HG03442 (cell line): ENCODE data around the gene ORM2.
"Not testable (repeated sequence)": the region's sequence is repeated elsewhere in the genome, so short reads cannot be mapped to it uniquely, and the experiment has no call there.

Experiments
- ATAC-seq: cut with Tn5 transposase; IDR thresholded peaks from one replicate; pipeline ENCODE4 v1.9.1; 2021; ENCODE audit warnings: mild to moderate bottlenecking, moderate library complexity; ENCODE audit not compliant: unreplicated experiment

Gene ORM2

DNA sequence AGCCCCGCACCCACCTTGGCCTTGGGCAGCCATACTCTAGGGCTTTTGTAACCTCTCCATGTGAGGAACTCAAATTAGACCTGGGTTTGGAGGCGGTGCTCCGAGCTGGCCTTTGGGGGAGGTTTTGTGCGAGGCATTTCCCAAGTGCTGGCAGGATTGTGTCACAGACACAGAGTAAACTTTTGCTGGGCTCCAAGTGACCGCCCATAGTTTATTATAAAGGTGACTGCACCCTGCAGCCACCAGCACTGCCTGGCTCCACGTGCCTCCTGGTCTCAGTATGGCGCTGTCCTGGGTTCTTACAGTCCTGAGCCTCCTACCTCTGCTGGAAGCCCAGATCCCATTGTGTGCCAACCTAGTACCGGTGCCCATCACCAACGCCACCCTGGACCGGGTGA, at the start of gene ORM2:
ORM2 (plus strand) TSS at position 245 of the 398 bp plus-strand sequence; CDS start at position 281, 36 bp downstream.
- not testable (repeated sequence) for ATAC-seq

DNA sequence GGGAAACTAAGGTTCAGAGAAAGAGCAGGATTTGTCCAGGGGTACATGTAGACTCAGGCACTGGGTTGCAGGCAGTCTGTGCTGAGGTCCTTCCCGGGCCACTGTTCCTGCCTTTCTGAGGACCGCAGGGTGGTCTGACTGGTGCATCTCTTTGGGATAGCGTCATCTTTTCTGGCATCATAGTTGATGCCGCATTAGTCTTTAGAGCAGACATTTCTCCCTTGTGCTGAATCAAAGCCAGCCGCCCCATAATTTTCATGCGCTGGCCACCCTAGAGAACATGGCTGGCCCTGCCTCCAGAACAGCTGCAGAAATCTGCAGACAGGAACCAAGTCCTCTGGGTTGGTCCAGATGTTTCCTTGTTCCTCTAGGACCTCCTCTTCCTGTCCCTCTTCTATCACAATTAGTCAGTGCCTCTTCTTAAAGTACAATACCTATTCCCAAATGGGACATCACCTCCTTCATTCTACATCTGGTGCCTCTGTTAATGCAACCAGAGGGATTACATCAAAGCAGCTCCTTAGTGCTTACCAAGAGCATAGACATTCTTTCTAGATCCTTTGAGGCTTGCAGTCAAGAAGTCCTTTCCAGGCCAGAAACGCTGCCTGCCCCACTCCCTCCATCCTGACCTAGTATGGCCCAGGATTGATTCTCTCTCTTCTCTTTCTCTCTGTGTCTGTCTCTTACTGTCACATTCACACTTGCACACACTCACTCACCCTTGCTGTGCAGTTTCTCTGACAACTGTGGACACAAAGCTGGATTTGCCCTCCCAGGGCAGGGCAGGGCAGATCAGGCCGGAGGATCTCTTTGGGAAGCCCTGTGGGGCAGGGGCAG, 48.8 kb upstream of the ORM2 start:
- no peak for ATAC-seq

DNA sequence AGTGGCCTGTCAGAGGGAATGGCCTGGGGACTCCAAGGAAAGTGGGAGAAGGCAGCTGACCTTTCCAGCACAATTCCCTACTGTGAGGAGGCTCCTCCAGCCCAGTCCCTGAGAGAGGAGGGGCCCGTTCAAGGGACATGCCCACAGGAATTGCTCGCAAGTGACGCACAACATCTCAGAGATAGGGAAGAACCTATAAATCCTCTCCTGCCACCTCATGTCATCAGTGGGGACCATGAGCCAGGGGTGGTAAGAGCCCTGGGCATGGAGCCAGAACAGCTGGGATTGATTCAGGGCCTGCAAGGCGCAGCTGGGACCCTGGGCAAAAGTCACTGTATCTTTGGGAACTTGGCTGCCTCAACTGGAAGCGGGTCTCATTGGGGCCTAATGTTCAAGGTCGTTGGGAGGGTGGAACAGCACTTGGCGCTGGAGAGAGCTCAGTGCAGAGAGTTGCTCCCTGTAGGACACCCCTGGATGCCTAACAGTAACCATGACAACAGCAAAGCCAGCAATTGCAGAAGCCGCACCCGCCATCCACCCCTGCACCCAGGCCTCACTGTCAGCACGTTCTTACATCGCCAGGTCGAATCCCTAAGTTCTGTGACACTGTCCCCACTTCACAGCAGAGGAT, 48.1 kb upstream of the ORM2 start:
- no peak for ATAC-seq

DNA sequence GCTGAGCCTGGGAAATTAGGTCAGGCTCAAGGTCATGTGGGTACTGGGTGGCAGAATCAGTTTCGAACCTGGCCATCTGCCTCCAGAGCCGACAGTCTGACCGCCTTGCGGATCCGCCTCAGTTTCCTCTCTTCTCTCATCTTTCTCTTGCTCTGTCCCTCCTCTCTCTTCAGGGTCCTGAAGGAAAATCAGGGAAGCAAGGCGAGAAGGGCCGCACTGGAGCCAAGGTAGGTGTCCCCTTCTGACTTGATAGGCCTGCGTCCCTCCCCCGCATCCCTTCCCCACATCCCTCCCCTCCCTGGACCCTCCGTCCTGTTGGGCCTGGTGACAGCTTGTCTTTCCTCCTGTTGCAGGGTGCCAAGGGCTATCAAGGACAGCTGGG, 47.6 kb upstream of the ORM2 start:
- no peak for ATAC-seq

GRCh38 chr9:114282507-114282906, 47.2 kb upstream of the ORM2 start:
- no peak for ATAC-seq

DNA sequence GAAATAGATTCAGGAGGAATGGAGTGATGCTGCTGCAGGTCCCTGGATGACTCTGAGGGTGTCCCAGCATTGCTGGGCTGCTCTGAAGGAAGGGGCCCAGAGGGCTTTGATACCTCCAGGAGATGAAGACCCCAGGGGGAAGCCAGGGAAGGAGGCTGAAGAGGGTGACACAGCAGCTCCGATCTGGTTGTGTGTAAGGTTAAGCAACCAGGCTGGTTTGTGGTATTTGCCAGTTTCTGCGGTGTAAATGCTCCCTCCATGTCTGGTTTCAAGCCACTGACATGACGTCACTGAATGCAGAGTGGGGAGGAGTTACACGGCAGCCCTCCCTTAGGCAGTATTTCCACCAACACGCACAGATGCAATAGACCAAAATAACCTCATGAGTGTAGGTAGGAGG, 46.7 kb upstream of the ORM2 start:
- no peak for ATAC-seq

DNA sequence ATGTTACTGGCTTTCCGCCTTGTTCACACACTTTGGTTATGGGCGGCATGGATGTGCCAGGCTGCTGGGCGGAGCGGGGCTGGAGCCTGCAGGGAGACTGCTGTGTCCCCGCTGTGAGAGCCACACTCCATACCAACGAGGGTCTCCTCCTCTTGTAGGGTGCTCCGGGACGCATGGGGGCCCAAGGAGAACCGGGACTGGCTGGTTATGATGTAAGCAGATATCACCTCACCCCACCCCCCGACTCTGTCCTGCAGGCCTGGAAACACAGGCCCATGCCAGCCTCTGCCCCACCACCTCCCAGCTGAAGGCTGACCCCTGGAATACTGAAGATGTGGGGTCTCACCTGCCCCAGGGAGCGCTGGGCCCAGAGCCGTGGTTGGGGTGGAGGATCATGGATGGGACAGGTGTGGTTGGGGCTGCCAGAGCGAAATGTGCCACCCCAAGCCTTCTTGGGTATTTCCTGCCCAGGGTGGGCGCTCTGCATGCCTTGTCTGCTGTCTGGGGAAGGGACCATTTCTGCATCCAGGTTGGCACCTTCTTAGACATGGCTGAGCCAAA, 46.0 kb upstream of the ORM2 start:
- no peak for ATAC-seq

- no peak for ATAC-seq
These were observed 45.2 kb upstream of the ORM2 start for GRCh38 chr9:114284316-114285060.

DNA sequence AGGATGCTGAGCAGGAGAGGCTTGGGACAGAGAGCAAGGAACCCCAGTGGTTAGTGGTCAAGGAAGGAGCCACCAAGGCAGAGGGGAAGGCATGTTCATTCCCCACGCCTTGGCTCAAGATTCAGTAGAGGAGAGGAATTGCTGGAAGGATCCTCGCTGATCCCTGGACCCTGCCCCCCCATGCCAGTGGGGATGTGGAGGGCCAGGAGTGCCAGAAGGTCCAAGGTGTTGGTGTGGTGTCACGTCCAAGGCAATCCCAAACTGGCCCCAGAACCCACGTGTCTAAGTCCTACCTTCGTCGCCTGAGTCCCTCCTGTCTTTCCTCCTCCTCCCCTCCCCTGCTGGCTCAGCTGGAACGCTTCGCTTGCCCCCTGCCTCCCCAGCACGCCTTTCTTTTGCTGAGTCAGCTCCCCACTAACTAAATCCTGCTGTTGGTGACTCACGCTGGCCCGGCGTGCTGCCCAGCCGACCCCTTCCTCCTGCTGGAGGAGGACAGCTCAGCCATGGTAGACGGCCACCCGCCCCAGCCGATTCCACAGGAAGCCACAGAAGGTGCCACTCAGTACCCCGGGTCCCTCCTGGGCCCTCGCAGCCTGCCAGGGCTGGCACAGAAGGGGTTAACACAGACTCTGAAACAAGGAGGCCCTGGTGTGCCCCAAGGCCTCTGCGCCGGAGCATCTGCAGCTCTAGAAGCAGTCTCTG, 44.4 kb upstream of the ORM2 start:
- no peak for ATAC-seq

DNA sequence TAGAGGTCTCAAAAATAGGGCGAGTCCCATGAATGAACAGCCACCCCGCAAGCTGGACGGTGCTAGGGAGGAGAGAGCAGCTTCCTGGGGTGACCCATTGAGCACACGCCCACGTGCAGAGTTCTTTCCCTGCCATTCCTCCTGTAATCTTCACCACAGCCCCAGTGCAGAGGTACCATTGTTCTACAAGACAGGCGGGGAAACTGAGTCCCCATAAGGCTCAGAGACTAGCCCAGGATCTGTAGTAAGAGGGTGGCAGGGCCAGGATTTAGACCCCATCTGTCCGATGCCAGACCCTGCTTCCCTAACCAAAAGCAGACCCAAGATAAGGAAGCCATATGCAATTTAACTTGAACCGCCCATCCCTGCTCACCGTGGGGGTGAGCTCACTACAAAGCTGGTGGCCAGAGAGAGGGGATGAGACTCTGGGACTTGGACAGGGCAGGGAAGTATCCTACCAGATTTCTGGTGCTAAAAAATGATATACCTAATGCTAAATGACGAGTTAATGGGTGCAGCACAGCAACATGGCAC, 43.5 kb upstream of the ORM2 start:
- ATAC-seq = no peak

DNA sequence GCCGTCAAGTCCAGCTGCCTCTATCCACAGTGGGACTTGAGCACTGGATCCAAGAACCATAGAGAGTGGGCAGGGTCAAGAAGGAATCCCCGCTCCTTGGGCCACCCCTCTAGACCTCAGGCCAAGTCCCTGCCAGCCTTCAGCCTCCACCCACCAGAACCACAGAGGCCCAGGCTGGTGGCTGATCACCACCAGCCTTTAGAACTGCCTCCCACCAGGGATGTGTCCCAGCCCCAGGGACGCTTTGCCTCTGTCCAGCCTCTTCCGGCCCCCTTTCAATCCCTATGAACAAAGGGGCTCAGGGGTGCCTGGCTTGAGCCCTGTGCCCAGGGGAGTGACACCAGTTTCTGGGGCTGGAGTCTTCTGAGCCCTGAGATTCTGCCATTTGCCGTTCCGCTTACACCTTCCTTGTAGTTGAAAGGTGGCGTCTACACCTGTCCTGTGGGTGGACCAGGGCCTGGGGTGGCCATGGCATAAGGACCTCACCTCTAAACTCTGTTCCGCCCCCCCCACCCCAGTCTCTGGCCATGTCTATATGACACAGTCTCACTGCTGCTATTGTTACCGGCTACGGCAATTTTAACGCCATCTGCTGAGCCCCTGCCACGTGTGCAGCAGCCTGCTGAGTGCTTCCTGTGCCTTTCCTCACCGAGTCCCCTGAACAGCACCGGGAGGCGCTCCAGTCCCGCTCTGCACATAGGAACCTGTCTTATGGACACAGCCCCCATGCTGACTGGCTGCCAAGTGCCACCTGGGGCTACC, 42.5 kb upstream of the ORM2 start:
- ATAC-seq = no peak

- ATAC-seq = no peak
These were observed 41.9 kb upstream of the ORM2 start for GRCh38 chr9:114287763-114288192.

- ATAC-seq = no peak
These were observed 41.2 kb upstream of the ORM2 start for GRCh38 chr9:114288193-114289091.

DNA sequence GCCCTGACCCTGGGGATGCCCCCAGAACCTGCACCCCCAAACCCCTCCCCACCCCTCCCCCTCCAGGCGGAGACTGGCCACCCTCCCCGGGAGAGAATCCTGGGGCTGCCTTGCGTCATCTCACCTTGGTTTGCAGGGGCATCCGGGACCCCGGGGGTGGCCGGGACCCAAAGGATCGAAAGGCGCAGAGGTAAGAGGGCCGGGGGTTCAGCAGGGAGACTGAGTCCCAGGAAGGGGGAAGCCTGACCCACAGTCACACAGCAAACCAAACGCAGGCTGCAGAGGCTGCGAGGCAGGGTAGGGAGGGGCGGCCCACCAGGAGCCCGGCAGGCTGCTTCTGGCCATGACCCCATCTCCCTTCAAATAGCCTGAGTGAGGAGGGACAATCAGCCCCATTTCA, 40.6 kb upstream of the ORM2 start:
- no peak for ATAC-seq

- no peak for ATAC-seq
These were observed 39.8 kb upstream of the ORM2 start for GRCh38 chr9:114289571-114290481.

DNA sequence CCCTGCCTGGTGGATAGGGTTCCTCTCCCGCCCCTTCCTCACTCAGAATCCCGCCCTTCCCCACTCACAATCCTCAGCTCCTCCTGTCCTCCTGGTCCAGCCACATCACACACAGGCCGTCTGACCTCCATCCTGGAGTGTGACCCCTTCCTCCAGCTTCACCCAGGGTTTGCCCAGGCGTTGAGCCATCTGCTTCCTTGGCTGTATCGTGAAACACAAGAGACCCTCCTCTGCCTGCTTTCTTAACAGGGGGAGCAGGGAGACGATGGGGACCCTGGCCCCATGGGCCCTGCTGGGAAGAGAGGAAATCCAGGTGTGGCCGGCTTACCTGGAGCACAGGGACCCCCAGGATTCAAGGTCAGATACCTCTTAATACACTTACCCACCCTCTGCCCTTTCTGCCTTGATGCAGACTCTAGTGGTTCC, 39.1 kb upstream of the ORM2 start:
- ATAC-seq = no peak

DNA sequence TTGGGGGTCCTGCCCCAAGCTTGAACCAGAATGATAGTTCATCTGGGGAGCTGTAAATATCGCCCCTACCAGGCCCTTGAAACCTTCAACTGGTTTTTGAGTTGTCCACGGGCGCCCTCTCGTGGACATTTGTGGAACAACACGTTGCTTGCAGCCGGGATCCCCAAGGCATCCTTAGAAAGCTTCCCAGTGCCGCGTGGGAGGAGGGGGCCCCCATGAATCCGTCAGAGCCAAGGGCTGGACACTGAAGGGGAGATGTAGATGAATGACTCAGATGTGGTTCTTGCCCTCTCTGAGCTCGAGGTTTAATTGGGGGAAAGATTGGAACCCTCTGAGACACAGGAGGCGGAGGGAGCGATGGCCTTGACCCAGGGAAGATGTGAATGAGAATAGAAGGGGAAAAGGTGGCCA, 38.6 kb upstream of the ORM2 start:
- ATAC-seq = no peak
